Lung (tissue), 12 donors: ENCODE data around the gene CAPN2. TPM values are rescaled to one million over a fixed set of nuclear protein-coding genes. Genes with fewer than 3 reads are reported as not detected.
A peak's percentile ranks its signal among the peaks of the same experiment; 100 is the strongest.

ENCODE experiments used
- ATAC-seq: fragments of 200-7000 bp; cut with Tn5 transposase; one replicate; pipeline ENCODE4 v1.9.1; 2020; ENCODE audit warnings: moderate number of reproducible peaks; ENCODE audit not compliant: insufficient read depth, low FRiP score
- DNase-seq, 3 donors: peaks; one replicate each; pipeline ENCODE4 v3.0.0-alpha.2; 2013 to 2017
- H3K27ac ChIP-seq, 2 donors: one replicate each; pipeline ENCODE4 v1.5.1; 2013; ENCODE audit warnings: mild to moderate bottlenecking in 2 of 2, moderate library complexity in 2 of 2, control low read depth in 1 of 2, inconsistent platforms in 1 of 2, low read depth in 1 of 2, low read length in 1 of 2
- H3K27me3 ChIP-seq, 3 donors: one replicate each; pipeline ENCODE4 v1.5.1; 2013; ENCODE audit warnings: low read length in 2 of 3; ENCODE audit not compliant: control insufficient read depth in 3 of 3, insufficient read depth in 3 of 3
- H3K36me3 ChIP-seq, 4 donors: one replicate each; pipeline ENCODE4 v1.5.1; 2013; ENCODE audit warnings: low read length in 4 of 4, mild to moderate bottlenecking in 1 of 4, moderate library complexity in 1 of 4; ENCODE audit not compliant: control insufficient read depth in 4 of 4, insufficient read depth in 4 of 4
- H3K4me1 ChIP-seq, 5 donors: one replicate each; pipeline ENCODE4 v1.5.1; 2013; ENCODE audit warnings: low read length in 5 of 5, mild to moderate bottlenecking in 2 of 5, moderate library complexity in 1 of 5; ENCODE audit not compliant: control insufficient read depth in 5 of 5, insufficient read depth in 5 of 5
- H3K4me3 ChIP-seq: one replicate; pipeline ENCODE4 v1.5.1; 2013; ENCODE audit warnings: mild to moderate bottlenecking, control low read depth, moderate library complexity
- H3K9ac ChIP-seq, 2 donors: one replicate each; pipeline ENCODE4 v1.5.1; 2013; ENCODE audit warnings: low read length in 2 of 2, control low read depth in 1 of 2; ENCODE audit not compliant: insufficient read depth in 1 of 2
- H3K9me3 ChIP-seq, 4 donors: one replicate each; pipeline ENCODE4 v1.5.1; 2013; ENCODE audit warnings: low read length in 3 of 4, mild to moderate bottlenecking in 1 of 4, moderate library complexity in 1 of 4; ENCODE audit not compliant: control insufficient read depth in 4 of 4, insufficient read depth in 3 of 4
- CTCF ChIP-seq: IDR thresholded peaks from 2 replicates; pipeline ENCODE4 v1.5.1; 2012; ENCODE audit warnings: mild to moderate bottlenecking; ENCODE audit errors: control extremely low read depth, extremely low read depth
- WGBS, 2 donors: extraction: QIAGEN DNeasy Blood & Tissue Kit; methylation state at CpG; one replicate each; pipeline ENCODE4 v1.1.7; 2013; 5-methylcytosine and 5-hydroxymethylcytosine counted together
- polyA plus RNA-seq, 2 donors: library from polyadenylated mRNA; stranded (reverse); fragments of 200-250 nt; gene quantifications; one replicate each; pipeline ENCODE4 v1.2.1, GENCODE V29; 2013
- total RNA-seq, 2 donors: library from RNA; depleted of rRNA in 1 of 2; stranded (reverse); fragments of >200 nt in 1 of 2; gene quantifications; one replicate each; pipeline ENCODE4 v1.2.1, GENCODE V29; 2014 to 2021
- donor health status: control.
- donor health status: control.
- donor health status: Bipolar disorder and iron deficiency.
- donor health status: healthy.
- donor health status: DM: yes; HTN: yes; CAD: no.

Gene CAPN2
- total and polyA plus RNA-seq, 4 donors: 144 to 353 (median 168) TPM

DNA sequence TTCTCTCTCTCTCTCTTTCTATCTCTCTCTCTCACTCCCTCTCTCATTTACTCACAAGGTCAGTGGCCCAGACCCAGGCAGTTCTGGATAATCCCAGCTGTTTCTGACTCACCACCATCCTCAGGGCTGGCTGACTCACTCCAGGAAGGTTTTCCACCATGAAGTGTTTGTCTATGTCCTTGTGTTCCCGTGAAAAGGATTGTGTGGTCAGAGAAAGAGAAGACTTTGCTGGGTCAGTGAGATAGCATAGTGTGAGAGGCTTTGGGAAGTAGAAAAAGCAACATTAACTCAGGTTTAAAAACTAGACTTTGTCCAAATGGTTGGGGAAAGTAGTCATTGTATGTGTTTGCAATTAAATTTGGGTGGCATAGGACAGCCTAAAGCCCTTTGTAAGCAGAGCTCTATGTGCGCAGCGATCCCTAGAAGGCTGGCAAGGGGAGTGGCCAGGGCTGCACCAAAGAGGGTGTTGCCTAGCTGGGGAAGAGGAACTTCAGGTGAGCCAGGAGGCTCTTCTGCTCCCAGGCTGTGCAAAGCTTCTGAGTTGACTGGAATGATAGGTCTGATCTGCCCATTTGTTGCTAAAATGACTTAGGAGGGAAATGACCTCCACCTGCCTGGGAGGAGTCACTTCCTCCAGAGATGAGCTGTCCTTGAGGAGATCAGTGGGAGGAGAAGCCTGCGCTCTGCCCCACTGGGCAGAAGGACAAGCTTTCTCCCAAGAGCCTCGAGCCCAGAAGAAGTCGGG, 4.9 kb upstream of the CAPN2 start:
- no peaks in the 10 kb centered on the region for H3K27me3 ChIP-seq
- DNase-seq (peak in 1 of 3 donors; percentile 36), ATAC-seq (peak; percentile 82)
- H3K9ac ChIP-seq: no peak overlapping the region
- H3K9me3 ChIP-seq: no peaks in the 10 kb centered on the region
- TF ChIP-seq CTCF: no peak
- peaks cover 12 to 39% (median 21%) of the 10 kb centered on the region in 5 donors for H3K4me1 ChIP-seq
- no peaks in the 10 kb centered on the region for H3K36me3 ChIP-seq
- 46 to 75% methylated on average over 6 of the region's 6 CpGs for WGBS, 2 donors
- H3K27ac ChIP-seq: peak overlapping the region; percentile 74 to 84
- H3K4me3 ChIP-seq: no peak overlapping the region

DNA sequence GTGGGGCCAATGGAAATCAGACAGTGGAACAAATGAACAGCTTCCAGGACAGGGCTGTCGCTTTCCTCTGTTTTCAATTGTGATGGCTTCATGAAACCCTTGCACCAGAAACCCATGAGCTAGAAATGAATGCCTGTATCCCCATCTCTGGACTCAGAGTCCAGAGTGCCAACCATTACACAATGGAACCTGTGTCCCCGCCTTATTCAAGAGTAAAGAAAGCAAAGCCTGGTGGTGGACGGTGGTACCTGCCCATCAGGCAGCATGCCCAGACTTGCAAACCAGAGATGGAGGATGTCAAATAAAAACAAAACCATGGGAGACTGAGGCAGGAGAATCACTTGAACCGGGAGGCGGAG, 4.4 kb upstream of the CAPN2 start:
- Histone ChIP-seq H3K9ac (no peak overlapping the region), H3K9me3 (no peaks in the 10 kb centered on the region), H3K4me3 (no peak overlapping the region), H3K4me1 (peaks cover 11 to 39% (median 21%) of the 10 kb centered on the region in 5 donors), H3K36me3 (no peaks in the 10 kb centered on the region), H3K27me3 (no peaks in the 10 kb centered on the region), H3K27ac (peak overlapping the region in 1 of 2 donors; percentile 84)
- no peak for ATAC-seq
- TF ChIP-seq CTCF: no peak
- WGBS, 2 donors: 61 to 75% methylated on average over 5 of the region's 5 CpGs
- DNase-seq: no peak

DNA sequence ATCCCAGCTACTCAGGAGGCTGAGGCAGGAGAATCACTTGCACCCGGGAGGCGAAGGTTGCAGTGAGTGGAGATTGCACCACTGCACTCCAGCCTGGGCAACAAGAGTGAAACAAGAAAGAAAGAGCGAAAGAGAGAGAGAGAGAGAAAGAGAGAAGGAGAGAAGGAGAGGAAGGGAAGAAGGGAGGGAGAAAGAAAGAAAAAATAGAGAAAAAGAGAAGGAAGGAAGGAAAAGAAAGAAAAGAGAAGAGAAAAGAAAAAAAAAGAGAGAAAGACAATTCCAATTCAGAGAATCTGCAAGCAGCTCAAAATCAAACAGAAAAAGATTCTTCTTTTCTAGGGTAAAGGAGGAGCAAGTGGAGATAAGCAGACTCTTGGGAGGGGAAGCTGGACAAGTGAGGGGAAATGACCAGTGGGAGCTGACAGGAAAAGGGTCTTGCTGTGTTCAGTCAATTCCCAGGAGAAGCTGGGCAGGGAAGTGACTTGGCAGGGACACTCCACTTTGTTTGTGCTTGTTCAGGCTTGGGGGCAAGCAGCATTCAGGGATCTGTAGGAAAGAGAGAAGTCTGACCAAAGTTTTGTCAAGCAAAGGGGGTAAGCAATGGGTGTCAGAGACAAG, 3.6 kb upstream of the CAPN2 start:
- Histone ChIP-seq H3K9me3 (no peaks in the 10 kb centered on the region), H3K36me3 (no peaks in the 10 kb centered on the region), H3K27ac (no peak overlapping the region), H3K4me3 (no peak overlapping the region), H3K27me3 (no peaks in the 10 kb centered on the region), H3K4me1 (peaks cover 11 to 45% (median 22%) of the 10 kb centered on the region in 5 donors), H3K9ac (no peak overlapping the region)
- WGBS, 2 donors: 87 to 97% methylated on average over 3 of the region's 3 CpGs
- TF ChIP-seq CTCF: no peak
- DNase-seq (no peak), ATAC-seq (no peak)
